HG02884 (cell line): ENCODE results near the gene CBFB.
"Not testable (repeated sequence)": the region's sequence is repeated elsewhere in the genome, so short reads cannot be mapped to it uniquely, and the experiment has no call there.

Source experiments
- ATAC-seq: cut with Tn5 transposase; IDR thresholded peaks from one replicate; pipeline ENCODE4 v1.9.1; 2021; ENCODE audit warnings: mild to moderate bottlenecking, moderate library complexity; ENCODE audit not compliant: unreplicated experiment

Gene CBFB

DNA sequence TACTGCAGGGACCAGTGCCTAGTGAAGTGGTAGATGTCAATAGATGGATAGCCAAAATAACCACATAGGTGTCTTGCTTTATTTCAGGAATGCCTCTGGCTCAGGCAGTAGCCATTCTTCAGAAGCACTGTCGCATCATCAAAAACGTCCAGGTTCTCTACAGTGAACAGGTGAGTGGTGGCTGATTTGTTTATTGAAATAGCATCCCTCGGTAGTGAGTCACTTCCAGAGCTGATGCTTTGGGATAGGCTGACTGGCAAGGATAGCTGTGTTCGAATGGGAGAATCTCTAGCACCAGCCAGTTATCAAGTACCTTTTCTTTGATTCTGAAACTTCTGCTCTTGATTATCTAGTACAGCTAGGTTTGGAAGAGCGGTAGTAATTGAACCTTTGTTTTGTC lies 91.1 kb downstream of the CBFB start:
- no peak for ATAC-seq

DNA sequence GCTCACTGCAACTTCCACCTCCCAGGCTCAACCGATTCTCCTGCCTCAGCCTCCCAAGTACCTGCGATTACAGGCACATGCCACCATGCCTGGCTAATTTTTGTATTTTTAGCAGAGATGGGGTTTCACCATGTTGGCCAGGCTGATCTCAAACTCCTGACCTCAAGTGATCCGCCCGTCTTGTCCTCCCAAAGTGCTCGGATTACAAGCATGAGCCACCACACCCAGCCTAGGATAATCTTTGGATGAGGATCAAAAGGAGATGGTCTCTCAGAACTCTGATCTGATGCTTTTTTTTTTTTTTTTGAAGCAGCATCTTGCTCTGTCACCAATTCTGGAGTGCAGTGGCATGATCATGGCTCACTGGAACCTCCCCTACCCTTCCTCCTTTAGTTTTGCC lies 93.8 kb downstream of the CBFB start:
- not testable (repeated sequence) for ATAC-seq

DNA sequence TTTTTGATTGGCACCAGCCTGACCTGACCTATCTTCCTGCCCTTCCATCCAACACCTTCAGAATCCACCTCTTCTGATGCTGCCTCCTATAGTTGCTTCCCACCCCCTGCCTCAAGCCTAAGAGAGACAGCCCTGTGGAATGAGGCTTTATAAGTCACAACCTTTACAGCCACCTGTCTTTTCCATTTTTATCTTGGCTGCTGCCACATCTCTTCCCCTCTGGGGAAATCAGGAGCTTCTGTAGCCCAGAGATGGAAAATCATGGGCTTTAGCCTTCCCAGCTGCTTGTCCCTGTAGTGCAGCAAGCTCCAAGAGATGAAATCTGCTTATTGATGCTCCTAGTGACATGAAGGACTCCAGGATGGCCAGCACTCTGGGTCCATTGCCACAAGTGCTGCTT lies 99.5 kb downstream of the CBFB start:
- ATAC-seq, result no peak

- ATAC-seq, result no peak
These were observed 99.9 kb downstream of the CBFB start for GRCh38 chr16:67128887-67129286.

DNA sequence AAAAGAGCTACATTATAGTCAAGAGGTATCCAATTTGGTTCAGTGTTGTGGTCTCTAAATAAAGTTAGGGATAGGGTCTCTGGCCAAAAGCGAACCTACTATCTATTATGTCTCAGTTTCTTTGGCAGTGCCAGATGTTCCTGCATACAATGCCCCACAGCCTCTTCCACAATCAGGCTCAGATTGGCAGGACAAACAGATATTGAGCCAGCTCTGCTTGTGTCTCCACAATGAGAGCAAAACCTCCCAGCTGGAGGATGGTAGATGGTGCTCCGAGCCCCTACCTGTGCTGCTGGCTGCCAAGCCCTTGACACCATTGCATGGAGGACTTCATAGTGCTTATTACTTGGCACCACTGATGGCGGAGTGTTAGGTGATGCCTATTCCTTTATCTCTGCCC lies 100.5 kb downstream of the CBFB start:
- ATAC-seq, result no peak

DNA sequence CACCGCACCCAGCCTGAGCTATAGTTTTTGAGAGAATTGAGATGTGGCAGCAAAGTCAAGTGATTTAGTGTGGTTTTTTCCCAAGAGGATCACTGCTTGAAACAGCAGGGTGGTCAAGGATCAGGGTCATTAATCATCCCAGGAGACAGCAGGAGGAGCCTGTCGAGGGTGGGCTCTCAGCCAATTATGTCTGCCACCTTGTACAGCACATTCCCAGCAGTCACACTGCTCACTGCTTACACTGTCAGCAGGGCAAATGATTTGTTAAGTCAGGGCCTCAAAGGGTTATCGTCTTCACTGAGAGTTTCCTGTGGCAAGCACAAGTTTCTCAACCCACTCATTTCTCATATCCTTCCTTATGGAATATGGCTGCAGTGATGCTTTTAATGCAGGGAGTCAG lies 108.7 kb downstream of the CBFB start:
- ATAC-seq, result no peak

GRCh38 chr16:67141391-67141790 lies 112.4 kb downstream of the CBFB start:
- no peak for ATAC-seq

GRCh38 chr16:67142342-67142741 lies 113.4 kb downstream of the CBFB start:
- no peak for ATAC-seq

DNA sequence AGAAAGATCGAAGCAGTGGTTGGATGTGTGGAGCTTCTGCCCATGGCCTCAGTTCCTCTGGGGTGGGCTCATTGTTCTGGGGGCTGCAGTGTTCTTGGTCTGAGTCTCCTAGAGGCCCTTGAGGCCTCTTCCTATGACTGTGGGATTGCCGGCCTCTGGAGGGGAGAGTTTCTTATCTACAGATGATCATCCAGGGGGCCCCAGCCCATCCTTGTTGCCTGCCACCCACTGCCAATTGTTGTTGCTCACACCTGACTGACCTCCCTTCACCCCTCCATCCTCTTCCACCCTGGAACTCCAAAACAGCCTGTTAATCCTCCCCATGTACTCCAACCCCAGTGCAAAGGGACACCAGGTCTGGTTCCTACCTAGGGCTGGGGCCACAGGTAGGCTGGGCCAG lies 116.0 kb downstream of the CBFB start:
- no peak for ATAC-seq

- no peak for ATAC-seq
These were observed 116.8 kb downstream of the CBFB start for GRCh38 chr16:67145746-67146145.

DNA sequence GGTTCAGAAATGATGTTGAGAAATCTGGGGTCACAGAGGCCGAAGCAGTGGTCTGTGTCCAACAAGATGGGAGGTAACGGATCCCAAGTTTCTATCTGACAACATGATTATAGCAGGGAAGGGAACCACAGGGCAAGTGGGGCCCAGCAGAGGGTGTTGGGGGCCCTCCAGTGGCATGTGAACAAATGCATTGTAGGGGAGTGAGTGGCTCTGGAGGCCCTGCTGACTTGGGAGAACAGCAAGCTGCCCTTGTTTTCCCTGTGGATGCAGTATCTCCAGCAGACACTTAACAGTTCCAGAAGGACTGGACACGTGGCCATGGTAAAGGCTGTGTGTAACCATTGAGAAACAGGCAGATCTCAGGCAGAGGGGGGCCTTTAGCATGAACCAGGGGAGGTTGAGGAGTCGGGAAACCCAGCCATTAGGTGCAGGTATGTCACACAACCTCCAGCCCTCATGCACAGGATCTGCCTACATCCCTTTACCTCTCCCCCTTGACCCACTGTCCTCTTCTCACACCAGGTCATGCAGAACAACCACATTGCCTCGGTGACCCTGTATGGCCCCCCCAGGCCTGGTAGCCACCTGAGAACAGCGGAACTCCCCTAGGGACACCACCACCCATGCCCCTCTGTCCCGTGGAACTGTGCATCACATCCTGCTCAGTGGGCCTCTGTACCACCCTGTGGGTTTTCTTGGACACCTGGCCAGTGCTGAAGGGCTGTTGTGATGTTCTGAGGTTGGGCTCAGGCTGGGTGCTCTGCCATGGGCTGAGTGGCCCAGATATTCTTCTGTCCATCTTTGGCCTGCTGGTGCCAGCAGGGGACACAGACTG lies 117.8 kb downstream of the CBFB start:
- ATAC-seq, result no peak

- ATAC-seq, result no peak
These were observed 118.6 kb downstream of the CBFB start for GRCh38 chr16:67147437-67148140.

GRCh38 chr16:67148221-67148620 lies 119.3 kb downstream of the CBFB start:
- ATAC-seq, result no peak

- ATAC-seq, result no peak
These were observed 119.8 kb downstream of the CBFB start for GRCh38 chr16:67148656-67149275.

DNA sequence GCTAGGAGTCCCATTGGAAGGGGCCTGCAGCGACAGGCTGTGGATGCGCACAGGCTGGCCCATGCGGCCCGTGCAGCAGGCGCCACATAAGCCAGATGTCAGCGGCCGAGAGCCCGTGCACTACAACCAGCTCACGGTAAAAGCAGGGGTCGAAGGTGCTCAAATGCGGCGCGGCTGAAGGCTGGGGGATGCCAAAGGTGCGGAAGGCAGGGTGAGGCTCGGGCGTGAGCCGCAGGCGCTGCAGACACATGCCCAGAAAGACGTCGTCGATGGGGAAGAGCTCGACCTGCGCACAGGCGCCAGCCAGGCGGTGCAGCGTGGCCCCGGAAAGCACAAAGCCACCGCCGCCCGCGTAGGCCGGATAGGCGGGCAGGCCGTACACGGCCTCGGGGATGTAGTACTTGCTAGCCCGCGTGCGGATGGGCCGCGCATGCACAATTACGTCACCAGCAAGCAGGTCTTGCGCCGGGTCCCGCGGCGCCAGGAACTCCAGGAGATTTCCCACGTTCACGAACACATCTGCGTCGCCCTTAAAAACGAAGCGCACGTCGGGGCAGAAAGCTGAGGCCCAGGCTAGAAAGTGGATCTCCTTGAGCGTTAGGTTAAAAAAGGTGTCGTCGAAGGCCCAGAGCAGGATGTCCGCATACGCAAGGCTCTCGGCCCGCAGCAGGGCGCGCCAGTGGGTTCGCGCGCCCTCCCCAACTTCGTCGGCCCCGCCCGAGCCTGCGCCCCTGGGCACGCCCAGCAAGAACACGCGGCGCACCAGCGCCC lies 120.5 kb downstream of the CBFB start:
- no peak for ATAC-seq

GRCh38 chr16:67150047-67150832 lies 121.3 kb downstream of the CBFB start:
- ATAC-seq, result no peak
